Activated CD8-positive, alpha-beta memory T cell treated with anti-CD3 and anti-CD28 coated beads for 48 hours (primary cell): ENCODE results near the gene DDX10.

ENCODE experiments used
- DNase-seq, 3 experiments: peaks; one replicate each; pipeline ENCODE4 v3.0.0-alpha.2; 2020; ENCODE audit warnings: low read depth in 2 of 3, low spot score in 2 of 3

DDX10 gene

GRCh38 chr11:108654994-108655631, 9.8 kb upstream of the DDX10 start:
- no peak for DNase-seq

- DNase-seq, result no peak
These were observed 2.2 kb upstream of the DDX10 start for GRCh38 chr11:108662700-108663099.

GRCh38 chr11:108663154-108663877, 1.6 kb upstream of the DDX10 start:
- no peak for DNase-seq

GRCh38 chr11:108666373-108666772, 1.5 kb downstream of the DDX10 start:
- DNase-seq, result no peak

- no peak for DNase-seq
These were observed 4.4 kb downstream of the DDX10 start for GRCh38 chr11:108669286-108669685.

- DNase-seq, result no peak
These were observed 4.8 kb downstream of the DDX10 start for GRCh38 chr11:108669711-108670110.

- DNase-seq, result no peak
These were observed 5.6 kb downstream of the DDX10 start for GRCh38 chr11:108670451-108670850.

GRCh38 chr11:108672113-108672512, 7.2 kb downstream of the DDX10 start:
- DNase-seq, result no peak

GRCh38 chr11:108672786-108673185, 7.9 kb downstream of the DDX10 start:
- no peak for DNase-seq

GRCh38 chr11:108679045-108679444, 14.2 kb downstream of the DDX10 start:
- no peak for DNase-seq

GRCh38 chr11:108680271-108680670, 15.4 kb downstream of the DDX10 start:
- DNase-seq, result no peak

- no peak for DNase-seq
These were observed 20.7 kb downstream of the DDX10 start for GRCh38 chr11:108685419-108686130.

GRCh38 chr11:108693852-108694251, 29.0 kb downstream of the DDX10 start:
- no peak for DNase-seq

GRCh38 chr11:108694846-108695245, 30.0 kb downstream of the DDX10 start:
- DNase-seq, result no peak

GRCh38 chr11:108697872-108698473, 33.1 kb downstream of the DDX10 start:
- DNase-seq, result no peak

GRCh38 chr11:108698844-108699642, 34.2 kb downstream of the DDX10 start:
- no peak for DNase-seq

GRCh38 chr11:108703916-108704315, 39.0 kb downstream of the DDX10 start:
- no peak for DNase-seq

- DNase-seq, result no peak
These were observed 40.2 kb downstream of the DDX10 start for GRCh38 chr11:108705061-108705460.

GRCh38 chr11:108708173-108708572, 43.3 kb downstream of the DDX10 start:
- DNase-seq, result no peak

GRCh38 chr11:108709741-108710140, 44.9 kb downstream of the DDX10 start:
- DNase-seq, result no peak
